Renal cortical epithelial cell (primary cell): ENCODE data around the gene TXNDC12. TPM values are rescaled to one million over a fixed set of nuclear protein-coding genes. Genes with fewer than 3 reads are reported as not detected.
"Not testable (repeated sequence)": the region's sequence is repeated elsewhere in the genome, so short reads cannot be mapped to it uniquely, and the experiment has no call there.

Experiments used
- DNase-seq: peaks from one replicate; pipeline ENCODE4 v3.0.0-alpha.2; 2011; ENCODE audit warnings: low read depth
- total RNA-seq: library from RNA; depleted of rRNA; stranded (reverse); fragments of >200 nt; gene quantifications from 2 replicates; pipeline ENCODE4 v1.2.3, GENCODE V29; 2014

The TXNDC12 gene
- total RNA-seq, 1 donor from 2014 or later: 36.1 TPM

DNA sequence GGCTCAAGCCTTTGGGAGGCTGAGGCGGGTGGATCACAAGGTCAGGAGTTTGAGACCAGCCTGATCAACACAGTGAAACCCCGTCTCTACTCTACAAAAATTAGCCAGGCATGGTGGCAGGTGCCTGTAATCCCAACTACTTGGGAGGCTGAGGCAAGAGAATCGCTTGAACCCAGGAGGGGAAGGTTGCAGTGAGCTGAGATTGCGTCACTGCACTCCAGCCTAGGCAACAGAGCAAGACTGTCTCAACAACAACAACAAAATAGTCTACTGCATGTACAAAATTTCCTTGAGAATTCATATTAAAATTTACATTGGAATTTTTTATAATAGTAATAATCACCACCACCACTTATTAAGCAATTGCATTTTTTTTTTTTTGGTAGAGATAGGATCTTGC, 5.7 kb downstream of the TXNDC12 start:
- DNase-seq: not testable (repeated sequence)

DNA sequence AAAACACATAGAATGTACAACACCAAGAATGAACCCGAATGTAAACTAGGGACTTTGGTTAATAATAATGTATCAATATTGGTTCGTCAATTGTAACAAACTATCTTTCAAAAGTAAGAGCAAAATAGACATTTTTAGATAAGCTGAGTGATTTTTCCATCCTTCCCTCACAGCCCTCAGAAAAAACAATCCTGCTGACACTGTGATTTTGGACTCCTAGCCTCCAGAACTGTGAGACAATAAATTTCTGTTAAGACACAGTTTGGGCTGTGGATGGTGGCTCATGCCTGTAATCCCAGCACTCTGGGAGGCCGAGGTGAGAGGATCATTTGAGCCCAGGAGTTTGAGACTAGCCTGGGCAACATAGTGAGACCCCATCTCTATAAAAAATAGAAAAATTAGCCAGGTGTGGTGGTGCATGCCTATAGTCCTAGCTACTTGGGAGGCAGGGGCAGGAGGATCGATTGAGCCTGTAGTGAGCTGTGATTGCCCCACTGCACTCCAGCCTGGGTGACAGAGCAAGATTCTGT, 9.3 kb downstream of the TXNDC12 start:
- not testable (repeated sequence) for DNase-seq

DNA sequence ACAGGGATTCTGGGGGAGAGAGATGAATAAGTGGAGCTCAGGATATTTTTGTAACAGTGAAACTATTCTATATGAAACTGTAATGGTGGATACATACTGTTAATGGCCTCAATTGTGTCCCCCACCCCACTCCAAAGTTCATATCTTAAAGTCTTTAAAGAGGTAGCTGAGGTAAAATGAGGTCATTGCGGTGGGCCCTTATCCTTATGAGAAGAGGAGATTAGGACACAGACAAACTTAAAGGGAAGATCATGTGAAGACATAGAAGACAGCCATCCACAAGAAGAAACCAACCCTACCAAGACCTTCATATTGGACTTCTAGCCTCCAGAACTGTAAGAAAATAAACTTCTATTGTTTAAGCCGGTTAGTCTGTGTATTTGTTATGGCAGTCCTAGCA, 9.8 kb downstream of the TXNDC12 start:
- no peak for DNase-seq

DNA sequence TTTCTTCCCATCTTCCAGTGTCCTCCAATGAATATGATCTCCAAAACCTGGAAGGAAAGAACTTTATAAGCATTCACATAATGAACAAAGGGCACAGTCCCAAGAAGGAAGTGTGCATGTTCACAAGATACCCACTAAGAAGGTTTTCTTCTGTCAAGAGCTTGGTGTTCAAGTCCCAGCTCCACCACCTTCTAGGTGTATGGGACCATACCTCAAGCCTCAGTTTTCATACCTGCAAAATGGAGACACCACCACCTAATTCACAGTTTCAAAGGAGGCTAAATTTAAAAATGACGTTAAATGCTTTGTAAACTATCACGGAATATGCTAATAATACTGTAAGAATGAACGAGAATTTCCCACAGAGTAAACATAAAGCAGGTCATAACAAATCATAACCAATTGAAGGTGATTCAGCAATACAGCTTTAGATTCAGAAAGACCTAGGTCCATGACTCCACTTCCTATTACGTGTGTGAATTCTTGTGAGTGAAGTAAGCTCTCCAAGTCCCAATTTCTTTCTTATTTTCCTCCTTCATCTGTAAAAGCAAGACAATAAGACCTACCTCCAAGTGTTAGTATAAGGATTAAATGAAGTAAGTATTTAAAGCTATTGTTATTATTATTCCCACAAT, 13.3 kb downstream of the TXNDC12 start:
- no peak for DNase-seq

DNA sequence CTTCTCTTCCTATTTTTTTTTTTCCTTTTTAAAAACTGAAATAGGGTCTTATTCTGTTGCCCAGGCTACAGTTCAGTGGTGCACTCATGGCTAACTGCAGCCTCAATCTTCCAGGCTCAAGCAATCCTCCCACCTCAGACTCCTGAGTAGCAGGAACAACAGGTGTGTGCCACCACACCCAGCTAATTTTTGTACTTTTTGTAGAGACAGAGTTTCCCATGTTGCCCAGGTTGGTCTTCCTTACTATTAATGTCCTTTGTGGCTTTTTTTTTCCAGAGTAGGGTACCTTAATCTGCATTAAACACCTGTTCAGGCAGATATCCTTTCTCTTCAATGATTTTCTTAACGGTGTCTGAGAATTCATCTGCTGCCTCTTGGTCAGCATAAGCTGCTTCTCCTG, 17.1 kb downstream of the TXNDC12 start:
- DNase-seq: no peak

DNA sequence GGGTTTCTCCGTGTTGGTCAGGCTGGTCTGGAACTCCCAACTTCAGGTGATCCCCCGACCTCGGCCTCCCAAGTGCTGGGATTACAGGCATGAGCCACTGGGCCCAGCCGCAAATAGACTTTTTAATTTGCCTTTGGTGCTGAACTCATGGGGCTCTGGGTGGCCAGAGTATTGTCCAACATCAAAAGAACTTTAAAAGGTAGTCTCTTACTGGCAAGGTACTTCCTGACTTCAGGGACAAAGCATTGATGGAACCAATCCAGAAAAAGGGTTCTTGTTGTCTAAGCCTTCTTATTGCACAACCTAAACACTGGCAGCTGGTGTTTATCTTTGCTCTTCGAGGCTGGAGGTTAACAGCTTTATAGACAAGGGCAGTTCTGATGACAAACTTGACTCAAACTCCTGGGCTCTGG, 17.6 kb downstream of the TXNDC12 start:
- DNase-seq: peak; percentile 61

DNA sequence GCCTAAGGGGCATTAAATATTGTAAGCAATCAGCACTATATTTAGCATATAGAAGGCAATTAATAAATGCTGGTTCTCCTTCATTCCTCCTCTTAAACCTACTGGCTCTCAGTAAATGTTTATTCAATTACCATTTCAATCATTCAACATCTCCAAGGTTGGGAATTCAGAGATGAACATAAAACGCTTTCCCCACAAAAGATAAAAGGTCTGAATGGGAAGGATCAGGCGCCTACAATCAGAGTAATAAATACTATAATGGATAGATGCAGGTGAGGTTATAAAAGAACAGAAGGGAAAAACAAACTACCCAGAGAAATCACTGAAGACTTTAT, 21.0 kb downstream of the TXNDC12 start:
- no peak for DNase-seq

DNA sequence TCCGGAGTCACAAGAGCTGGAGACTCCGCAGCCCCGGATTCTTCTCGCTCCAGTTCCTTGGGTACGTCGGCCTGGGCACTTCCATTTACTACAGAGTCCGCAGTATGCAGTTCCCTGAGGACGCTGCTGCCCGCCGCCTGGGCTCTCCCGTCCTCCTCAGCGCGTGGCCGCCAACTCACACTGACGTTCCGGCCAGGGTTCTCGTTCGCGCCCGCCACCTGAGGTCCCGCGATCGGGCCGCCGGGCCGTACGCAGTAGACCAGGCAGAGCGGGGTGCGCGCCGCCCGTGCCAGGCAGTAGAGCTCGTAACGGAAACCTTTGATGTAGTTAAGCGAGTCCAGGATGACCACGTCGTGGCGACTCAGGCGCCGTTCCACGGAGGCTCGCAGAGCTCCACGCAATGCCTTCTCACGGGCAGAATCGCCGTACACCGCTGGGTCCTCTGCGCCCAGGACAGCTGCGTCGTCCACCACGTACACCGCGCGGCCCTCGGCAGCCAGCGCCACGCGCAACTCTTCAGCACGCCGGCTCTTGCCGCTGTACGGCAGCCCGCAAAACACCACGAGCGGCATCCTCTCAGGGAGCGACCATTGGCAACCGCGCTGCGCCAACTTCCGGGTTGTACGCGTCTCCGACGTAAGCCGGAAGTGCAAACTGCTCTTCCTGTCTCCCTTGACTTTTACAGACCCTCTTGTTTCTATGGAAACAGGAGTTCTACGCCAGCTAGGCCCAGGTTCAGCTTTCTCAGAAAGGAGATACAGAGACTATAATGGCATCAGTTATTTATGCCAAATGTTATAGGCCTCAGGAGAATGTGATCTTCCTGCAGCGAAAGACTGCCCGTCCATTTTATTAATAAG, 21.6 kb downstream of the TXNDC12 start, which contains the start of gene KTI12:
Gene KTI12 (minus strand): TSS at position 621 of the 860 bp plus-strand sequence. CDS start 49 bp downstream, at position 572.
- DNase-seq: peak; percentile 87

DNA sequence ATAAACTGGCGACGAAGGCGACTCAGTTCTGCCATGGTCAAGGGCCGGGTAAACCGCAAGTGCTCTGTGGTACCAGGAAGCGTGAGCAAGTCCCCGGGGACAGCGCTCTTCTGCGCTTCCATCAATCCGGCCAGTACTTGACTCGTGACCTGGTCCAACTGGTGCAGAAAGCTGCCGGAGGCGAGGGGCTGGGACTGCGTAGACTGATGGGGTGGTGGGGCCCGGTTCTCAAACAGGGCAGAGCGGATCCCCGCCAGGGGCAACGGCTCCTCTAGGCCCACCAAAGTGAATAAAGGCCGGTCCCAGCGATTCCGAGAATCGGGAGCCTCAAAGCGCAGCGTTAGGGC, 22.2 kb downstream of the TXNDC12 start:
- peak; percentile 32 for DNase-seq

DNA sequence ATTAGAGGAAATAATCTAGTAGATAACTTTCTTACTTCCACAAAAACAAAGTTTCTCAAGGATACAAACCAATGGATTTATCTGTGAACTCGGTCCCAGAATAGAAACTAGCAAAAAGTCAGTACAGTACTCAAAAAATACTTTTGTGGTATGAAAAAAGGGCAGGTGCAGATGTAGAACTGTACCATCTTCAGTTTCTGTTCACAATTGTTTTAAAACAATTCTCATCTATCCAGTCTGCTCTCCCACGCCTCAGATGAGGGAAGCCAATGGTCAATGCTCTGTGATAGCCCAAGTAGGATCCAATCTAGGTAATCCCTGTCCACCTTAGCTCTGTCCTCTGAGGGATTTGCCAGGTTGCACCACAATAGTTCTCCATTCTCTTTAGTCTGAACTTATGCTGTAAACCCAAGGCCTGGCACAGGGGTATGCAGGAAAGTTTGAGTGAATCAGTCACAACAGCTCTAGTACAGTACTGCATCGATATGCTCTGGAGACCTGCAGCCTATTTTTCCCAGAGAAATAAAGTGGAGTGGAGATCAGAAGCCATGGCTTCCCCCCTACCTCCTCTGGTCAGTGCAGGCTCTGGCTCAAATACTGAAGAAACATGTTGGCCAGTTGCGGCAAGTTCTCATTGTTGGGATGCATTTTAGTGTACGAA, 22.7 kb downstream of the TXNDC12 start:
- DNase-seq: no peak

DNA sequence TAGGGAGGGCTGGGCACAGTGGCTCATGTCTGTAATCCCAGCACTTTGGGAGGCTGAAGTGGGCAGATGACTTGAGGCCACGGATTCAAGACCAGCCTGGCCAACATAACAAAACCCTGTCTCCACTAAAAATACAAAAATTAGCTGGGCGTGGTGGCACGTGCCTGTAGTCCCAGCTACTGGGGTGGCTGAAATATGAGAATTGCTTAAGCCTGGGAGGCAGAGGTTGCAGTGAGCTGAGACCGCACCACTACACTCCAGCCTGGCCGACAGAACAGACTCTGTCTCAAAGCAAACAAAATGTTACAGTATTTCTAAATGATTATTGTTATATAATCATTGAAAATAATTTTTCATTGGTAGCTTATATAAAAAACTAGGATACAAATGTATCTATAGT, 26.2 kb downstream of the TXNDC12 start:
- not testable (repeated sequence) for DNase-seq

DNA sequence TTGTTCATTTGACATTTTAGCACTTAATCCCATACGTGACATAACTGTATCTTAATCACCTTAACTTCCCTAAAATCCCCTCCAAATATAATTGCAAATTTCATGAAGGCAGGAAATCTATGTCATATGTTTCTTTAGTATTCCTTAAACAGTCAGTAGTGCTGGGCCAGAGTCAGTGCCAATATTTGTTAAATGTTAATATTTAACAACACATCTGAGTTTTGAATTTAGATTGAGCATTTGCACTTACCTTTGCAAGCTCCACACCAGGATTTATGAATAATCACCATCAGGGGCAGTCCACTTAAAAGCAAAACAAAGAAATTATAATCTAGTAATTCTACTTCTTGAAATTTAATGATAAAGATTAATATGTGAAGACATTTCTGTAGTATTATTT, 26.7 kb downstream of the TXNDC12 start:
- peak; percentile 6 for DNase-seq

DNA sequence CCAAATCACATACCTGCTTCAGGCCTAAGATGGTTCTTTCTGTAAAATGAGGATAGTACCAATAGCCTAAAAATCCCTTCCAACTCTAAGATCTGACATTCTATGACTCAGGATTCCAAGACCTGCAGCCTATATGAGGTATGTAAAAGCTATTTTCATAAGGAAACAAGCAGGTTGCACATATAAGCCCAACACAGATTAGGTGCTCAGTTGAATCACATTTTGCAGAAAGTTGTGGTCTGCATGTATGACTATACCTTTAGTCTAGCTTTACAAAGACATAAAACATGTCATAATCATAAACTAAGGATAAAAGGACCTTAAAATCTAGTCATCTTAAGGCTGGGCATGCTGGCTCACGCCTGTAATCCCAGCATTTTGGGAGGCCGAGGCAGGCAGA, 28.7 kb downstream of the TXNDC12 start:
- DNase-seq: no peak

DNA sequence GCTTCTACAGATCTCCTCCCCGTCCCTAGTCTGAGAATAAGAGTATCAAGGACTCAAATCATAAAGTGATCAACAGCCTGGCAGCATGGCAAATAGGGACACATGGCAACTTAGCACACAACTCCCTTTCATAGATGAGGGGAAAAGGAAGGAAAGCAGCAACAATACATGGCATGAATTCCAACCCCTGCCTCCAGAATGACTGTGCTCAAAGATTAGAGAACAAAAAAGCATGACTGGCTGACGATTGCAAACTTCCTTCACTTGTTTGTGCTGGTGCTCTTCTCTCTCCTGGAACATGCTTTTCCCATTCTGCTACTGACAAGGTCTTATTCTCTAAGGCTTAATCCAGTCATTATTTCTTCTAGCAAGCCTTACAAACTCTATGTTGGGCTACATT, 32.9 kb downstream of the TXNDC12 start:
- no peak for DNase-seq

DNA sequence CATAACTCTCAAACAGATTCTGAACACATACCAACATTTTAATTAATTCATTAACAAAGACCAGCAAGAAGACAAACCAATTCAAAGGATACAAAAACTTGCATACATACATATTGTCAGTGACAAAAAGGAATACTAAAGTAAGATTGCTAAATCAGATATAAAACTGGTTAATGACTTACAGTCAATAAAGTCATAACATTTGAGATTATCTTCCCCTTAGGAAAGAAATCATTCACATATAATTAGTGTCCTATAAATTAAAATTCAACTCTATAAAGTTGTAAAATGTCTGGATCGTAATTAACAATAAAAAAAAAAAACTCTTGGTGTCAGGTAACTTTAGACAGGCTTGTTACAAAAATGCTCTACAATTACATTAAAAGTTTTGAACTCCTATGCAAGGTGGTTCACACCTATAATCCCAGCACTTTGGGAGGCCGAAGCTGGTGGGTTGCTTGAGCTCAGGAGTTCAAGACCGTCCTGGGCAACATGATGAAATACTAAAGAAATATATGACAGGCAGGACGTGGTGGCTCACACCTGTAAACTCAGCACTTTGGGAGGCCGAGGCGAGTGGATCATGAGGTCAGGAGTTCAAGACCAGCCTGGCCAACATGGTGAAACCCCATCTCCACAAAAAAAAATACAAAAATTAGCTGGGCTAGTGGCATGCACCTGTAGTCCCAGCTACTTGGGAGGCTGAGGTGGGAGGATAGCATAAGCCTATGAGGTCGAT, 46.8 kb downstream of the TXNDC12 start:
- no peak for DNase-seq

DNA sequence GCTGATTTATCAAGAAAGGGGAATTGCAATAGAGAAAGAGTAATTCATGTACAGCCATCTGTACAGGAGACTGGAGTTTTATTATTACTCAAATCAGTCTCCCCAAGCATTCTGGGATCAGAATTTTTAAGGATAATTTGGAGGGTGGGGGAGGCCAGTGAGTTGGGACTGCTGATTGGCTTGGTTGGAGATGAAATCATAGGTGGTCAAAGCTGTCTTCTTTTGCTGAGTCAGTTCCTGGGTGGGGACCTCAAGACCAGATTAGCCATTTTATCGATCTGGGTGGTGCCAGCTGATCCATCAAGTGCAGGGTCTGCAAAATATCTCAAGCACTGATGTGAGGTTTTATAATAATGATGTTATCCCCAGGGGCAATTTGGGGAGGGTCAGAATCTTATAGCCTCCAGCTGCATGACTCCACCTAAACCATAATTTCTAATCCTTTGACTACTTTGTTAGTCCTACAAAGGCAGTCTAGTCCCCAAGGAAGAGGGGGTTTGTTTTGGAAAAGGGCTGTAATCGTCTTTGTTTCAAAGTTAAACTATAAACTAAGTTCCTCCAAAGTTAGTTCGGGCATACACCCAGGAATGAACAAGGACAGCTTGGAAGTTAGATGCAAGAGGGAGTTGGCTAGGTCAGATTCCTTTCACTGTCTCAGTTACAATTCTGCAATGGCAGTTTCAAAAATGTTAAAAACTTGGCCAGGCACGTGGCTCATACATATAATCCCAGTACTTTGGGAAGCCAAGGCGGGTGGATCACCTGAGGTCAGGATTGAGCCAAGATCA, 47.6 kb downstream of the TXNDC12 start:
- DNase-seq: peak; percentile 29

DNA sequence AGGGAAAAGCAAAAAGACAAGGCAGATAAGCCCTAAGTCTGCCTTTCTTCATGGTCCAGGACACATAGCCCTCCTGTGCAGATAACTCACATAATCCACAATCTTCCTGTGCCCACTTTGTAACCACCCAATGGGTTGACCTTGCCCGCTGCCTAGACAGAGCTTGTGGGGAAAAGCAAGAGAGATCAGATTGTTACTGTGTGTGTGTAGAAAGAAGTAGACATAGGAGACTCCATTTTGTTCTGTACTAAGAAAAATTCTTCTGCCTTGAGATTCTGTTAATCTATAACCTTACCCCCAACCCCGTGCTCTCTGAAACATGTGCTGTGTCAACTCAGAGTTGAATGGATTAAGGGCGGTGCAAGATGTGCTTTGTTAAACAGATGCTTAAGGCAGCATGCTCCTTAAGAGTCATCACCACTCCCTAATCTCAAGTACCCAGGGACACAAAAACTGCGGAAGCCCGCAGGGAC, 48.9 kb downstream of the TXNDC12 start:
- DNase-seq: peak; percentile 76

DNA sequence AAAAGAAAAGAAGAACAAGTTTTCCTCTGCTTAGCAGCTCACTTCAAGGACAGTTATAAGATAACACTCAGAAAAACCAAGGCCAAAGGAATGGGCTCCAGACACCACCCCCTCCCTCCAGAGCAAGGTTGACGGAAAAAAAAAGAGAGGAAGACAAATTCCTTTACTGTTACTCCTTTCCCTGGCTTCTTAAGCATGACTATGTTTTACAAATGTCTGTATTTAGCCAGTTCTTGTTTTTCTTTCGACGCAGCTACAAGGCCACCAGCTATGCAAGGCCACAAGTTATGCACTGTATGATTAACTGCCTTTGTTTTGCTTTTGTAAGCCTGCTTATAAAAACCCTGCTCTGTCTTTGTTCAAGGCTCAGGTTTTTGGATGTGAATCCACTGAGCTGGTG, 49.4 kb downstream of the TXNDC12 start:
- DNase-seq: peak; percentile 90

DNA sequence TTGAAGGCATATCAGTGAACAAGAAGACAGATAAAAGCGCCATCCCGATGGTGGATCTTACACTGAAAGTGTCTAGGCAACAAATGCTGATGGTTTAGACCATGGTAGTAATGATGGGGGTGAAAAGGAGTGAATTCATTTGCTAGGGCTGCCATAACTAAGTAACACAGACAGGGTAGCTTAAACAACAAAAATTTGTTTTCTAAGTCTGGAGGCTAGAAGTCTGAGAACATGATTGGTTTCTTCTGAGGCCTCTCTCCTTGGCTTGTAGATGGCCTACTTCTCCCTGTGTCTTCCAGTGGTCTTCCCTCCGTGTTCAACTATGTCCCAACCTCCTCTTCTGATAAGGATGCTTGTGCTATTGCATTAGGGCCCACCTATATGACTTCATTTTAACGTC, 51.1 kb downstream of the TXNDC12 start:
- DNase-seq: no peak

DNA sequence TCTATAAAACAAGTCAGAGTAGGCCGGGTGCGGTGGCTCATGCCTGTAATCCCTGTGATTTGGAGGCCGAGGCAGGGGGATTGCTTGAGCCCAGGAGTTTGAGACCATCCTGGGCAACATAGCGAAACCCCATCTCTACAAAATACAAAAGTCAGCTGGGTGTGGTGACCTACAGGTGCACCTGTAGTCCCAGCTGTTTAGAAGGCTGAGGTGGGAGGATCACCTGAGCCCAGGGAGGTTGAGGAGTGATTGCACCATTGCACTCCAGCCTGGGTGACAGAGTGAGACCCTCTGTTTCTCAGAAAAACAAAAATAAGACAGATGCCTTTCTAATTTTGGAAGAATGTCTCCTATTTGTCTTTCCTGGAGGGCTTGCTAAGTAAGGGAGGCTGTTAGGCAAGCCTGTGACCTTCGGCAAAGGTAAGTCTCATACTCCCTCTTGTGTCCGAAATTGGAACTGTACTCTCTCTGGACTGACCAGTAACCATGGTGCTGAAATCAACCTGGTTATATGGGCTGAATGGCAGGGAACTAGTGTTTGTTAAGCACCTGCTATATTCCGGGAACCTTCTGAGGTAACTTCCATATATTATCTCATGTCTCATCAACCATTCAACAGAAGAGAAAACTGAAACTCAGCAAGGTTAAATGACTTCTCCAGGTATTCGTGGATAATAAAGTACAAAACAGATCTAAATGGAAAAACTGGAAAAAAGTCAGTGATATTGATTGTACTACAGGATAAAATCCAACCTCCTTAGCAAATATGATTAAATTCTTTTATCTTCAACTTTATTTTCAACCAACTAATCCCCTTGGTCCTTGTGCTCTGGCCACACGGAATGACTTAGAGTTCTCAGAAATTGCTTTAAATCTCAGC, 52.7 kb downstream of the TXNDC12 start:
- DNase-seq: peak; percentile 91
